Limb (tissue), 2 donors: ENCODE measurements around the gene PPARA.

Experiments used
- DNase-seq, 2 donors: peaks; one replicate each; pipeline ENCODE4 v3.0.0-alpha.2; 2016; ENCODE audit errors: extremely low spot score in 2 of 2

Gene PPARA

GRCh38 chr22:46290843-46291785, 140.8 kb downstream of the PPARA start:
- DNase-seq: no peak

- DNase-seq: no peak
Measured at GRCh38 chr22:46292173-46292572, 141.8 kb downstream of the PPARA start.

- DNase-seq: no peak
Measured at GRCh38 chr22:46292732-46293131, 142.4 kb downstream of the PPARA start.
